ENCODE results near the gene SECISBP2.

GRCh38 chr9:89388868-89389177 lies 70.5 kb downstream of the SECISBP2 start:
- TF ChIP-seq, protein P1, sequence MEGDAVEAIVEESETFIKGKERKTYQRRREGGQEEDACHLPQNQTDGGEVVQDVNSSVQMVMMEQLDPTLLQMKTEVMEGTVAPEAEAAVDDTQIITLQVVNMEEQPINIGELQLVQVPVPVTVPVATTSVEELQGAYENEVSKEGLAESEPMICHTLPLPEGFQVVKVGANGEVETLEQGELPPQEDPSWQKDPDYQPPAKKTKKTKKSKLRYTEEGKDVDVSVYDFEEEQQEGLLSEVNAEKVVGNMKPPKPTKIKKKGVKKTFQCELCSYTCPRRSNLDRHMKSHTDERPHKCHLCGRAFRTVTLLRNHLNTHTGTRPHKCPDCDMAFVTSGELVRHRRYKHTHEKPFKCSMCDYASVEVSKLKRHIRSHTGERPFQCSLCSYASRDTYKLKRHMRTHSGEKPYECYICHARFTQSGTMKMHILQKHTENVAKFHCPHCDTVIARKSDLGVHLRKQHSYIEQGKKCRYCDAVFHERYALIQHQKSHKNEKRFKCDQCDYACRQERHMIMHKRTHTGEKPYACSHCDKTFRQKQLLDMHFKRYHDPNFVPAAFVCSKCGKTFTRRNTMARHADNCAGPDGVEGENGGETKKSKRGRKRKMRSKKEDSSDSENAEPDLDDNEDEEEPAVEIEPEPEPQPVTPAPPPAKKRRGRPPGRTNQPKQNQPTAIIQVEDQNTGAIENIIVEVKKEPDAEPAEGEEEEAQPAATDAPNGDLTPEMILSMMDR (IDR thresholded peaks at IDR 0.05) = no peak
- no peak for TF ChIP-seq EZH2 (IDR thresholded peaks at IDR 0.05)
